Liver (tissue), 9 donors: ENCODE measurements around the gene CDKN2D. TPM values are rescaled to one million over a fixed set of nuclear protein-coding genes. Genes with fewer than 3 reads are reported as not detected.
"Not testable (repeated sequence)": the region's sequence is repeated elsewhere in the genome, so short reads cannot be mapped to it uniquely, and the experiment has no call there.

Experiments used
- DNase-seq: peaks from one replicate; pipeline ENCODE4 v3.0.0-alpha.2; 2017; ENCODE audit warnings: low spot score
- H3K27ac ChIP-seq, 2 donors: one replicate each; pipeline ENCODE4 v1.7.0; 2013; ENCODE audit warnings: inconsistent platforms in 2 of 2, low read length in 2 of 2, control low read depth in 1 of 2, low read depth in 1 of 2, mild to moderate bottlenecking in 1 of 2
- H3K27me3 ChIP-seq, 4 donors: one replicate each; pipeline versions ENCODE4 v1.6.1 to v1.7.0; 2013; ENCODE audit warnings: low read length in 3 of 4, inconsistent platforms in 1 of 4, mild to moderate bottlenecking in 1 of 4, moderate library complexity in 1 of 4; ENCODE audit not compliant: control insufficient read depth in 4 of 4, insufficient read depth in 4 of 4
- H3K36me3 ChIP-seq, 4 donors: one replicate each; pipeline versions ENCODE4 v1.6.1 to v1.7.0; 2013; ENCODE audit warnings: low read length in 3 of 4, mild to moderate bottlenecking in 3 of 4, low read depth in 1 of 4, moderate library complexity in 1 of 4; ENCODE audit not compliant: control insufficient read depth in 4 of 4, insufficient read depth in 3 of 4
- H3K4me1 ChIP-seq, 4 donors: one replicate each; pipeline versions ENCODE4 v1.6.1 to v1.7.0; 2013; ENCODE audit warnings: low read length in 3 of 4, mild to moderate bottlenecking in 3 of 4, moderate library complexity in 1 of 4; ENCODE audit not compliant: control insufficient read depth in 4 of 4, insufficient read depth in 4 of 4
- H3K4me3 ChIP-seq, 3 donors: one replicate each; pipeline versions ENCODE4 v1.6.1 to v1.7.0; 2013; ENCODE audit warnings: low read length in 3 of 3, control low read depth in 1 of 3, low read depth in 1 of 3, mild to moderate bottlenecking in 1 of 3
- H3K9ac ChIP-seq, 2 donors: one replicate each; pipeline ENCODE4 v1.7.0; 2013; ENCODE audit warnings: low read length in 2 of 2, mild to moderate bottlenecking in 2 of 2, moderate library complexity in 2 of 2, control low read depth in 1 of 2, low read depth in 1 of 2
- H3K9me3 ChIP-seq, 4 donors: one replicate each; pipeline versions ENCODE4 v1.6.1 to v1.7.0; 2013; ENCODE audit warnings: low read length in 3 of 4; ENCODE audit not compliant: control insufficient read depth in 4 of 4
- FOXA1 ChIP-seq: IDR thresholded peaks from 2 replicates; pipeline ENCODE4 v1.6.1; 2016; ENCODE audit warnings: antibody characterized with exemption
- GABPA ChIP-seq, 2 donors: IDR thresholded peaks in 1 of 2; conservative IDR thresholded peaks in 1 of 2; 2 replicates each; pipeline ENCODE4 v1.6.1; 2016; ENCODE audit warnings: antibody characterized with exemption in 2 of 2, mild to moderate bottlenecking in 1 of 2, moderate library complexity in 1 of 2
- HNF4A ChIP-seq, 2 donors: conservative IDR thresholded peaks; 2 replicates each; pipeline ENCODE4 v1.6.1; 2016; ENCODE audit warnings: antibody characterized with exemption in 2 of 2, mild to moderate bottlenecking in 2 of 2
- NR2F2 ChIP-seq: IDR thresholded peaks from 2 replicates; pipeline ENCODE4 v1.6.1; 2016; ENCODE audit warnings: antibody characterized with exemption
- RAD21 ChIP-seq, 2 donors: IDR thresholded peaks; 2 replicates each; pipeline ENCODE4 v1.6.1; 2016; ENCODE audit warnings: antibody characterized with exemption in 2 of 2, mild to moderate bottlenecking in 2 of 2
- TAF1 ChIP-seq: conservative IDR thresholded peaks from 2 replicates; pipeline ENCODE4 v1.6.1; 2016; ENCODE audit warnings: antibody characterized with exemption, mild to moderate bottlenecking
- YY1 ChIP-seq: IDR thresholded peaks from 2 replicates; pipeline ENCODE4 v1.6.1; 2016; ENCODE audit warnings: antibody characterized with exemption, mild to moderate bottlenecking
- WGBS: extraction: QIAGEN DNeasy Blood & Tissue Kit; methylation state at CpG from one replicate; pipeline ENCODE4 v1.1.7; 2013; 5-methylcytosine and 5-hydroxymethylcytosine counted together
- polyA plus RNA-seq, 2 donors: library from polyadenylated mRNA; stranded (reverse) in 1 of 2; unstranded in 1 of 2; fragments of 200-250 nt in 1 of 2; fragments of >200 nt in 1 of 2; fragmentation: Nextera tagmentation in 1 of 2; extraction: Ambion mirVana in 1 of 2; gene quantifications; one replicate each; pipeline versions ENCODE4 v1.2.1 to v1.2.3, GENCODE V29; 2013 to 2015
- total RNA-seq, 2 donors: library from RNA; depleted of rRNA; stranded (reverse); fragments of >200 nt; gene quantifications; one replicate each; pipeline ENCODE4 v1.2.3, GENCODE V29; 2014
- TF ChIP-seq, protein P1 (sequence below): IDR thresholded peaks from 2 replicates; pipeline ENCODE4 v1.6.1; 2016; ENCODE audit warnings: antibody characterized with exemption, mild to moderate bottlenecking
- TF ChIP-seq, protein P2 (sequence below): fragments of 150-350 bp; IDR thresholded peaks from 2 replicates; pipeline ENCODE4 v1.5.1; 2017; ENCODE audit warnings: improper control_type of control experiment, low read depth, low read length; ENCODE audit not compliant: missing input control
- donor health status: healthy.
- donor health status: healthy.
- donor health status: healthy.
- donor health status: healthy.
- donor health status: healthy.

Gene CDKN2D
- total and polyA plus RNA-seq, 4 donors: 1.6 to 86.4 (median 3.5) TPM

DNA sequence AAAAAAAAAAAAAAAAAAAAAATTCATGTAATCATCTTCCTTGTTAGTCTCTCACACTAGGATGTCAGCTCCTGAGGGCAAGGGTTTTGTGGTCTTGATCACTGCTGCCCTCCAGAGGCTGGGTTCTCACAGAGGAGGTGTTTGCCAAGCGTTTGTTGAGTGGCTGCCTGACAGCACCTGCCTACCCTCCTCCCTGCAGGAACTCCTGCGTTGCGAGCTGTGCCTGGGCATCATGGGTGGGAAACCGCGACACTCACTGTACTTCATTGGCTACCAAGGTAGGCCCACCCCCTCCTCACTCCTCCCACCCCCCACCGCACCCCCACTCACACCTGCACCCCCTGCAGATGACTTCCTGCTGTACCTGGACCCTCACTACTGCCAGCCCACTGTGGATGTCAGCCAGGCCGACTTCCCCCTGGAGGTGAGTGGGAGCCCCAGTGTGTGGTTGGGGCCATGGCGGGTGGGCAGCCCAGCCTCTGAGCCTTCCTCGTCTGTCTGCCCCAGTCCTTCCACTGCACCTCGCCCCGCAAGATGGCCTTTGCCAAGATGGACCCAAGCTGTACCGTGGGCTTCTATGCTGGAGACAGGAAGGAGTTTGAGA is 17.0 kb downstream of the CDKN2D start:
- 92% methylated on average over 12 of the region's 12 CpGs for WGBS
- Histone ChIP-seq H3K4me3 (no peak overlapping the region), H3K27ac (no peak overlapping the region), H3K36me3 (peaks cover 30 to 68% (median 49%) of the 10 kb centered on the region in 4 donors), H3K4me1 (no peaks in the 10 kb centered on the region), H3K9me3 (no peaks in the 10 kb centered on the region), H3K27me3 (no peaks in the 10 kb centered on the region), H3K9ac (no peak overlapping the region)
- no peak for DNase-seq
- TF ChIP-seq NR2F2: no peak
- TF ChIP-seq FOXA1: no peak
- TF ChIP-seq, protein P1, sequence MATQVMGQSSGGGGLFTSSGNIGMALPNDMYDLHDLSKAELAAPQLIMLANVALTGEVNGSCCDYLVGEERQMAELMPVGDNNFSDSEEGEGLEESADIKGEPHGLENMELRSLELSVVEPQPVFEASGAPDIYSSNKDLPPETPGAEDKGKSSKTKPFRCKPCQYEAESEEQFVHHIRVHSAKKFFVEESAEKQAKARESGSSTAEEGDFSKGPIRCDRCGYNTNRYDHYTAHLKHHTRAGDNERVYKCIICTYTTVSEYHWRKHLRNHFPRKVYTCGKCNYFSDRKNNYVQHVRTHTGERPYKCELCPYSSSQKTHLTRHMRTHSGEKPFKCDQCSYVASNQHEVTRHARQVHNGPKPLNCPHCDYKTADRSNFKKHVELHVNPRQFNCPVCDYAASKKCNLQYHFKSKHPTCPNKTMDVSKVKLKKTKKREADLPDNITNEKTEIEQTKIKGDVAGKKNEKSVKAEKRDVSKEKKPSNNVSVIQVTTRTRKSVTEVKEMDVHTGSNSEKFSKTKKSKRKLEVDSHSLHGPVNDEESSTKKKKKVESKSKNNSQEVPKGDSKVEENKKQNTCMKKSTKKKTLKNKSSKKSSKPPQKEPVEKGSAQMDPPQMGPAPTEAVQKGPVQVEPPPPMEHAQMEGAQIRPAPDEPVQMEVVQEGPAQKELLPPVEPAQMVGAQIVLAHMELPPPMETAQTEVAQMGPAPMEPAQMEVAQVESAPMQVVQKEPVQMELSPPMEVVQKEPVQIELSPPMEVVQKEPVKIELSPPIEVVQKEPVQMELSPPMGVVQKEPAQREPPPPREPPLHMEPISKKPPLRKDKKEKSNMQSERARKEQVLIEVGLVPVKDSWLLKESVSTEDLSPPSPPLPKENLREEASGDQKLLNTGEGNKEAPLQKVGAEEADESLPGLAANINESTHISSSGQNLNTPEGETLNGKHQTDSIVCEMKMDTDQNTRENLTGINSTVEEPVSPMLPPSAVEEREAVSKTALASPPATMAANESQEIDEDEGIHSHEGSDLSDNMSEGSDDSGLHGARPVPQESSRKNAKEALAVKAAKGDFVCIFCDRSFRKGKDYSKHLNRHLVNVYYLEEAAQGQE: no peak
- TF ChIP-seq, protein P2, sequence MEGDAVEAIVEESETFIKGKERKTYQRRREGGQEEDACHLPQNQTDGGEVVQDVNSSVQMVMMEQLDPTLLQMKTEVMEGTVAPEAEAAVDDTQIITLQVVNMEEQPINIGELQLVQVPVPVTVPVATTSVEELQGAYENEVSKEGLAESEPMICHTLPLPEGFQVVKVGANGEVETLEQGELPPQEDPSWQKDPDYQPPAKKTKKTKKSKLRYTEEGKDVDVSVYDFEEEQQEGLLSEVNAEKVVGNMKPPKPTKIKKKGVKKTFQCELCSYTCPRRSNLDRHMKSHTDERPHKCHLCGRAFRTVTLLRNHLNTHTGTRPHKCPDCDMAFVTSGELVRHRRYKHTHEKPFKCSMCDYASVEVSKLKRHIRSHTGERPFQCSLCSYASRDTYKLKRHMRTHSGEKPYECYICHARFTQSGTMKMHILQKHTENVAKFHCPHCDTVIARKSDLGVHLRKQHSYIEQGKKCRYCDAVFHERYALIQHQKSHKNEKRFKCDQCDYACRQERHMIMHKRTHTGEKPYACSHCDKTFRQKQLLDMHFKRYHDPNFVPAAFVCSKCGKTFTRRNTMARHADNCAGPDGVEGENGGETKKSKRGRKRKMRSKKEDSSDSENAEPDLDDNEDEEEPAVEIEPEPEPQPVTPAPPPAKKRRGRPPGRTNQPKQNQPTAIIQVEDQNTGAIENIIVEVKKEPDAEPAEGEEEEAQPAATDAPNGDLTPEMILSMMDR: peak; percentile 23
- TF ChIP-seq GABPA (IDR thresholded peaks at IDR 0.05 in 1 of 2, conservative IDR thresholded peaks at IDR 0.05 in 1 of 2): no peak
- no peak for TF ChIP-seq HNF4A (conservative IDR thresholded peaks at IDR 0.05)
- TF ChIP-seq TAF1: no peak
- peak in 1 of 2 donors; percentile 59 for TF ChIP-seq RAD21 (IDR thresholded peaks at IDR 0.05)

DNA sequence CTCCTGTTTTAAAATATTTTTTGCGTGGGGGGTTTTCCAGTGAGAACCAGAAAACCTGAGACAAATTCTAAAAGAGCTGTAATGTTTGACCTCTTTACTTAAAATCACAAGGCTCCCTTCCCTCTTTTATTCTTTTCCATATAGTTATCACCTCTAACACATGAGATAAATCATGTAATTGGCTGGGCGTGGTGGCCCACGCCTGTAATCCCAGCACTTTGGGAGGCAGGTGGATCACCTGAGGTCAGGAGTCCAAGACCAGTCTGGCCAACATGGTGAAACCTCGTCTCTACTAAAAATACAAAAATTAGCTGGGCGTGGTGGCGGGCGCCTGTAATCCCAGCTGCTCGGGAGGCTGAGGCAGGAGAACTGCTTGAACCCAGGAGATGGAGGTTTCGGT is 17.8 kb downstream of the CDKN2D start:
- not testable (repeated sequence) for H3K4me3 ChIP-seq, DNase-seq, H3K9me3 ChIP-seq, H3K27me3 ChIP-seq, H3K9ac ChIP-seq, H3K4me1 ChIP-seq, H3K27ac ChIP-seq
- WGBS: 89% methylated on average over 9 of the region's 9 CpGs
- peaks cover 33 to 67% (median 51%) of the 10 kb centered on the region in 4 donors for H3K36me3 ChIP-seq

DNA sequence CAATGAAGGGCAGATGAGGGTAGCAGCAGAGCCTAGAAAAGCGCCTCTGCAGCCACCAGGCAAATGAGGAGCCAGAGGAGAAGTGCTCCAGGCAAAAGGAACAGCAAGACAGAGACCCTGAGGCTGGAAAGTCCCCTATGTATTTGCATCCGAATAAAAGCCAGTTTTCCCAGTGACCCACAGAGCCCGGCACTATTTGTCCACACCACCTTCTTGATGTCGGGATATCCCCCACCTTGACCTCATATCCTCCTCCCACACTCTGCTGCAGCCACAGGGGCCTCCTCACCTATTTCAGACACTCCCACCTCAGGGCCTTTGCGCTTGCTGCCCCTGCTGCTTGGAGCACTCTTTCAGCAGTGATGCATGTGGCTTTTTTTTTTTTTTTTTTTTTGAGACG is 18.4 kb downstream of the CDKN2D start:
- H3K27ac ChIP-seq: no peak overlapping the region
- no peak overlapping the region for H3K4me3 ChIP-seq
- peaks cover 0 to 6% (median under 1%) of the 10 kb centered on the region in 4 donors for H3K4me1 ChIP-seq
- WGBS: 95% methylated on average over 6 of the region's 6 CpGs
- no peaks in the 10 kb centered on the region for H3K27me3 ChIP-seq
- TF ChIP-seq YY1: no peak
- no peak for DNase-seq
- H3K9ac ChIP-seq: no peak overlapping the region
- H3K9me3 ChIP-seq: no peaks in the 10 kb centered on the region
- H3K36me3 ChIP-seq: peaks cover 33 to 60% (median 46%) of the 10 kb centered on the region in 4 donors
